ENCODE data around the gene VPS41.
A peak's percentile ranks its signal among the peaks of the same experiment; 100 is the strongest.

VPS41 gene

DNA sequence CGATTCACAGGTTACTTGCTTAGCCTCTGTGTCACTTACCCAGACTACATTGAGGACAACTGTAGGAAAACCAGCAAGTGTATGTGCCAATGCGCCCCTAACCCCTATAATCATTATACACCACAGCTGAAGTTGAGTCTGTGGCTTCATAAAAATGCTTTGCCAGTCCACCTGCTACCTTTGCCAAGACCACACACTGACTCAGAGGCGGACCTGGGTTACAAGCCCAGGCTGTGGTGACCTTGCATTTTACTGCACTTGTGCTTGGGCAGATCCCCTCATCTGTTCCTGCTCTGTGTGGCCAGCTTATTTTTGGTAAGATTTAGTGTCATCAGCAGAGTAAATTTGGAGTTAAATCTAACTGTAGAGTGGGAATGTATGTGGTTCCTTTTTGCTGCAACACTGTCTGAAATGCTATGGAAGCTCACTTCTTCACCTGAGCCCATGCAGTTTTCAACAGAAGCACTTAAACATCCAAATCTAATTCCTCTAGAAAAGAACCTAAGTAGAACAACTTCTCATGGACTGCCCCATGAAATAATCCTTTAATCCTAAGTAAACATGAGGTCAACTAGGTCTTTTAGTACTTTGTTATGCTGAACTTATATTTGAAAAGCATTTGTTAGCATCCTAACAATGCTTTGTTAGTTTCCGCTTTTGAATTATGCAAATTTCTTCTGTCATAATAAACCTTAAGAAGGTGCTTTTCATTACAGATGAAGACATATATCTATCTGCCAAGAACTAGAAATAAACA, 181.6 kb downstream of the VPS41 start:
- Histone ChIP-seq H2AFZ (ENCODE audit: low read length) (no peak overlapping the region), H3K9me2 (replicated peaks; ENCODE audit: low read depth, low read length) (no peaks in the 10 kb centered on the region), H3K4me1 (ENCODE audit: insufficient read depth, low read length, poor library complexity, severe bottlenecking) (no peaks in the 10 kb centered on the region), H3K9me3 (ENCODE audit: insufficient read depth, low read depth, low read length) (no peaks in the 10 kb centered on the region), H4K20me1 (ENCODE audit: insufficient read depth, low read length, poor library complexity, severe bottlenecking) (no peaks in the 10 kb centered on the region), H3K27me3 (ENCODE audit: insufficient read depth, low read length, poor library complexity, severe bottlenecking) (no peaks in the 10 kb centered on the region), H3F3A (ENCODE audit: low read depth) (no peaks in the 10 kb centered on the region), H3K4me3 (ENCODE audit: low read length, poor library complexity, severe bottlenecking) (no peak overlapping the region), H3K4me2 (ENCODE audit: low read depth, low read length, poor library complexity, severe bottlenecking) (no peak overlapping the region), H3K9ac (ENCODE audit: low read depth, low read length, poor library complexity, severe bottlenecking) (no peak overlapping the region), H3K79me2 (ENCODE audit: insufficient read depth, low read length) (no peaks in the 10 kb centered on the region), H3K36me3 (ENCODE audit: insufficient read depth, low read length) (no peaks in the 10 kb centered on the region)
- TF ChIP-seq, protein P1, sequence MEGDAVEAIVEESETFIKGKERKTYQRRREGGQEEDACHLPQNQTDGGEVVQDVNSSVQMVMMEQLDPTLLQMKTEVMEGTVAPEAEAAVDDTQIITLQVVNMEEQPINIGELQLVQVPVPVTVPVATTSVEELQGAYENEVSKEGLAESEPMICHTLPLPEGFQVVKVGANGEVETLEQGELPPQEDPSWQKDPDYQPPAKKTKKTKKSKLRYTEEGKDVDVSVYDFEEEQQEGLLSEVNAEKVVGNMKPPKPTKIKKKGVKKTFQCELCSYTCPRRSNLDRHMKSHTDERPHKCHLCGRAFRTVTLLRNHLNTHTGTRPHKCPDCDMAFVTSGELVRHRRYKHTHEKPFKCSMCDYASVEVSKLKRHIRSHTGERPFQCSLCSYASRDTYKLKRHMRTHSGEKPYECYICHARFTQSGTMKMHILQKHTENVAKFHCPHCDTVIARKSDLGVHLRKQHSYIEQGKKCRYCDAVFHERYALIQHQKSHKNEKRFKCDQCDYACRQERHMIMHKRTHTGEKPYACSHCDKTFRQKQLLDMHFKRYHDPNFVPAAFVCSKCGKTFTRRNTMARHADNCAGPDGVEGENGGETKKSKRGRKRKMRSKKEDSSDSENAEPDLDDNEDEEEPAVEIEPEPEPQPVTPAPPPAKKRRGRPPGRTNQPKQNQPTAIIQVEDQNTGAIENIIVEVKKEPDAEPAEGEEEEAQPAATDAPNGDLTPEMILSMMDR (conservative IDR thresholded peaks at IDR 0.05; ENCODE audit: low read length), result no peak
- no peak for TF ChIP-seq EZH2phosphoT487 (IDR thresholded peaks at IDR 0.05; ENCODE audit: borderline replicate concordance)

DNA sequence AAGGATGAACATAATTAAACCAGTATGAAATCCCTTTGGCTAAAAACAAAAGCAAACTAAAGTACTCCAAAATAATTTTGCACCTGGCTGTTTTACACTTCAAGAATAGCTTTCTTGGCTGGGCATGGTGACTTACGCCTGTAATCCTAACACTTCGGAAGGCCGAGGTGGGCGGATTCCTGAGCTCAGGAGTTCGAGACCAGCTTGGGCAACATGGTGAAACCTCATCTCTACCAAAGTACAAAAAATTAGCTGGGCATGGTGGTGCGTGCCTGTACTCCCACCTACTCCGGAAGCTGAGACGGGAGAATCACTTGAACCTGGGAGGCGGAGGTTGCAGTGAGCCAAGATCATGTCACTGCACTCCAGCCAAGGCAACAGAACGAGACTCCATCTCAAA, 185.7 kb downstream of the VPS41 start:
- Histone ChIP-seq H3K79me2 (ENCODE audit: insufficient read depth, low read length) (no peaks in the 10 kb centered on the region), H3K4me1 (ENCODE audit: insufficient read depth, low read length, poor library complexity, severe bottlenecking) (no peaks in the 10 kb centered on the region), H3F3A (ENCODE audit: low read depth) (no peaks in the 10 kb centered on the region), H3K9ac (ENCODE audit: low read depth, low read length, poor library complexity, severe bottlenecking) (no peak overlapping the region), H3K9me3 (ENCODE audit: insufficient read depth, low read depth, low read length) (no peaks in the 10 kb centered on the region), H3K4me2 (ENCODE audit: low read depth, low read length, poor library complexity, severe bottlenecking) (no peak overlapping the region), H3K27me3 (ENCODE audit: insufficient read depth, low read length, poor library complexity, severe bottlenecking) (no peaks in the 10 kb centered on the region), H3K4me3 (ENCODE audit: low read length, poor library complexity, severe bottlenecking) (no peak overlapping the region), H3K36me3 (ENCODE audit: insufficient read depth, low read length) (no peaks in the 10 kb centered on the region), H3K9me2 (replicated peaks; ENCODE audit: low read depth, low read length) (no peaks in the 10 kb centered on the region), H2AFZ (ENCODE audit: low read length) (no peak overlapping the region), H4K20me1 (ENCODE audit: insufficient read depth, low read length, poor library complexity, severe bottlenecking) (no peaks in the 10 kb centered on the region)
- TF ChIP-seq, protein P1 (conservative IDR thresholded peaks at IDR 0.05; ENCODE audit: low read length), result no peak
- TF ChIP-seq EZH2phosphoT487 (IDR thresholded peaks at IDR 0.05; ENCODE audit: borderline replicate concordance), result no peak

DNA sequence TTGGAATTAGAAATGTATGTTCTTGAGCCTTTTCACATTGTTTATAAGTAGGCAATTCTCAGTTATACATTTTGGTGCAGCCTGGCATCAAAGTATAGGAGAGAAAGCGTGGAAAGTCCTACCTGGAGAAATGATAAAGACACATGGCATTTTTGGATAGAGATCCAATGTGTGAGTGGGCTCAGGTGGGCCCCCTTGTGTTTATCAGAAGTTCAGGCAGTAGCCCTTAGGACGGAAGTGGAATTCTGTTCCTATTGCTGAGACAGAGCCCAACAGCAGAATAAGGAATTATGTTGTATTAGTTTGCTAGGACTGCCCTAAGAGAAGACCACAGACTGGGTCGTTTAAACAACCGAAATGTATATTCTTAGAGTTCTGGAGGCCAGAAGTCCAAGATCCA, 192.6 kb downstream of the VPS41 start:
- no peak overlapping the region for H3K4me2 ChIP-seq (ENCODE audit: low read depth, low read length, poor library complexity, severe bottlenecking)
- no peak for TF ChIP-seq EZH2phosphoT487 (IDR thresholded peaks at IDR 0.05; ENCODE audit: borderline replicate concordance)
- TF ChIP-seq, protein P1 (conservative IDR thresholded peaks at IDR 0.05; ENCODE audit: low read length), result 0 out of 2 replicates have a peak, but pooled peaks have one; percentile 18
- no peaks in the 10 kb centered on the region for H3K36me3 ChIP-seq (ENCODE audit: insufficient read depth, low read length)
- no peak overlapping the region for H3K9ac ChIP-seq (ENCODE audit: low read depth, low read length, poor library complexity, severe bottlenecking)
- no peaks in the 10 kb centered on the region for H3K9me3 ChIP-seq (ENCODE audit: insufficient read depth, low read depth, low read length)
- H3K9me2 ChIP-seq (replicated peaks; ENCODE audit: low read depth, low read length), result no peaks in the 10 kb centered on the region
- no peaks in the 10 kb centered on the region for H4K20me1 ChIP-seq (ENCODE audit: insufficient read depth, low read length, poor library complexity, severe bottlenecking)
- H2AFZ ChIP-seq (ENCODE audit: low read length), result no peak overlapping the region
- no peaks in the 10 kb centered on the region for H3K27me3 ChIP-seq (ENCODE audit: insufficient read depth, low read length, poor library complexity, severe bottlenecking)
- H3K79me2 ChIP-seq (ENCODE audit: insufficient read depth, low read length), result no peaks in the 10 kb centered on the region
- H3F3A ChIP-seq (ENCODE audit: low read depth), result no peaks in the 10 kb centered on the region
- H3K4me1 ChIP-seq (ENCODE audit: insufficient read depth, low read length, poor library complexity, severe bottlenecking), result no peaks in the 10 kb centered on the region
- H3K4me3 ChIP-seq (ENCODE audit: low read length, poor library complexity, severe bottlenecking), result no peak overlapping the region

Data from Loucy (cell line).